MG63 (cell line): Measurements from ENCODE around the gene DMTF1. TPM values are rescaled to one million over a fixed set of nuclear protein-coding genes. Genes with fewer than 3 reads are reported as not detected.
"Not testable (repeated sequence)": the region's sequence is repeated elsewhere in the genome, so short reads cannot be mapped to it uniquely, and the experiment has no call there.

Experiments
- DNase-seq: peaks from one replicate; pipeline ENCODE4 v3.0.0-alpha.2; 2020
- H3K27me3 ChIP-seq: fragments of 250-450 bp; sonication (Bioruptor Pico); 2 replicates; pipeline ENCODE4 v1.5.1; 2020; ENCODE audit warnings: mild to moderate bottlenecking, moderate library complexity
- H3K36me3 ChIP-seq: fragments of 250-450 bp; sonication (Bioruptor Pico); 2 replicates; pipeline ENCODE4 v1.5.1; 2020; ENCODE audit warnings: mild to moderate bottlenecking, moderate library complexity
- H3K4me3 ChIP-seq: fragments of 250-450 bp; sonication (Bioruptor Pico); 2 replicates; pipeline ENCODE4 v1.5.1; 2020; ENCODE audit warnings: mild to moderate bottlenecking, moderate library complexity
- H3K9me3 ChIP-seq: fragments of 250-450 bp; sonication (Bioruptor Pico); 2 replicates; pipeline ENCODE4 v1.5.1; 2020; ENCODE audit warnings: mild to moderate bottlenecking, moderate library complexity
- total RNA-seq: library from RNA; depleted of rRNA; stranded (reverse); fragments of >200 nt; shearing (Covaris generic); gene quantifications from 2 replicates; pipeline ENCODE4 v1.2.3, GENCODE V29; 2014; ENCODE audit warnings: low replicate concordance

DMTF1 gene
- total RNA-seq, 1 experiment from 2014 or later = 11.2 TPM

GRCh38 chr7:87171282-87171934, 19.2 kb downstream of the DMTF1 start:
- H3K9me3 ChIP-seq = no peaks in the 10 kb centered on the region
- H3K36me3 ChIP-seq = peaks cover 69% of the 10 kb centered on the region
- H3K27me3 ChIP-seq = no peaks in the 10 kb centered on the region
- no peak overlapping the region for H3K4me3 ChIP-seq
- no peak for DNase-seq

DNA sequence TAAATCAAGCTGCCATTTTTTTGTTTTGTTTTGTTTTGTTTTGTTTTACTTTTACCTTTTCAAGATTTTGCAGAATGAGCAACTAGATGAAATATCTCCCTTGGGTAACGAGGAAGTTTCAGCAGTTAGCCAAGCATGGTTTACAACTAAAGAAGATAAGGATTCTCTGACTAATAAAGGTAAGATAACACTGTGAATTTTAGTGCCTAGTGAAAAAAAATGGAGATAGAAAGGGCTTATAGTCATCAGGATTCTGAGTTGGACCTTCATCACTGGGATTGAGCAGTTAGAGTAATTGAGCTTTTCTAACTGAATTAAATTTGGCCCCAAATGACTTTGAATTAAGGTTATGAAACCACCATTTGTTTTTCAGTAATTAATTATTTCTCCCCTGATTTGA, 21.2 kb downstream of the DMTF1 start:
- Histone ChIP-seq H3K4me3 (no peak overlapping the region), H3K27me3 (no peaks in the 10 kb centered on the region), H3K9me3 (no peaks in the 10 kb centered on the region), H3K36me3 (peaks cover 67% of the 10 kb centered on the region)
- DNase-seq = no peak

GRCh38 chr7:87178320-87178719, 26.1 kb downstream of the DMTF1 start:
- no peak for DNase-seq
- Histone ChIP-seq H3K36me3 (peaks cover 68% of the 10 kb centered on the region), H3K4me3 (no peak overlapping the region), H3K9me3 (no peaks in the 10 kb centered on the region), H3K27me3 (no peaks in the 10 kb centered on the region)

DNA sequence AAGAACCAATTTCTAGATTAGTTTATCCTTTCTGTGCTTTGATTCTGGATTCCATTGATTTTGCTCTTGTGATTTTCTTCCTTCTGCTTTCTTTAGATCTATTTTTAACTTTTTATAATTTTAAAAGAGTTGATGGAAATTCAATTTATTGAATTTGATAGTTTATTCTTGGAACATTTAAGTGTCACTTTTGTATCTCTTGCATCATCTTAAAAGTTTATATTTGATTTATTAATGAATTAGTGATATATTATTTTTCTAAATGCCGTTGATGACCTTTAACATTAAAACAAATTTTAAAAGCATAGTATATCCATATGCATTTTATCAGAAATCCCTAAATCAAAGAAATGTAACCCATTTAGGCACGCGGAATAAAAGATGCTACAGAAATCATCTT, 26.9 kb downstream of the DMTF1 start:
- no peaks in the 10 kb centered on the region for H3K9me3 ChIP-seq
- DNase-seq = no peak
- no peak overlapping the region for H3K4me3 ChIP-seq
- peaks cover 67% of the 10 kb centered on the region for H3K36me3 ChIP-seq
- H3K27me3 ChIP-seq = no peaks in the 10 kb centered on the region

GRCh38 chr7:87187120-87187519, 34.9 kb downstream of the DMTF1 start:
- peaks cover 52% of the 10 kb centered on the region for H3K36me3 ChIP-seq
- no peak for DNase-seq
- H3K4me3 ChIP-seq = no peak overlapping the region
- H3K9me3 ChIP-seq = no peaks in the 10 kb centered on the region
- no peaks in the 10 kb centered on the region for H3K27me3 ChIP-seq

GRCh38 chr7:87188930-87189329, 36.7 kb downstream of the DMTF1 start:
- Histone ChIP-seq H3K4me3 (no peak overlapping the region), H3K36me3 (peaks cover 50% of the 10 kb centered on the region), H3K9me3 (no peaks in the 10 kb centered on the region), H3K27me3 (no peaks in the 10 kb centered on the region)
- DNase-seq = no peak

DNA sequence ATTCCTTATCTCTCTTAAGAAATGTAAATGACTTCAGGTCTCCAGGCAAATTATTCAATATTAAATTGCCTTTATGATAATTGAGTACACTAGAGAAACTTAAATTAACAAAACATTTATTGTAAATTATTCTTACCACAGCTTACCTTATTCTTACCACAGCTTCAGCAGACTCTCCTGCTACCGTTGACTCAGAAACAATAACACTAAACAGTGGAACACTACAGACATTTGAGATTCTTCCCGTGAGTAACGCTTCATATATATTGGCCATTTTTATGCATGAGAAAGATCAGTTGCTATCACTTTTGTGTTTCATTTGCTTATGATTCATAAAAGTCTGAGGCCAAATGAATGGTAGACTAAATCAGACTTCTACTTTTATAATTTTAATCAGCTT, 38.5 kb downstream of the DMTF1 start:
- H3K36me3 ChIP-seq = peaks cover 62% of the 10 kb centered on the region
- DNase-seq = no peak

GRCh38 chr7:87192784-87193487, 40.7 kb downstream of the DMTF1 start:
- H3K9me3 ChIP-seq = no peaks in the 10 kb centered on the region
- no peak overlapping the region for H3K4me3 ChIP-seq
- DNase-seq = no peak
- no peaks in the 10 kb centered on the region for H3K27me3 ChIP-seq
- H3K36me3 ChIP-seq = peaks cover 61% of the 10 kb centered on the region

More for the DNA sequence above, 38.5 kb downstream of the DMTF1 start:
- Histone ChIP-seq H3K4me3 (no peak overlapping the region), H3K9me3 (no peaks in the 10 kb centered on the region), H3K27me3 (no peaks in the 10 kb centered on the region)

- peaks cover 66% of the 10 kb centered on the region for H3K36me3 ChIP-seq
- DNase-seq = no peak
Measured at GRCh38 chr7:87193912-87194311, 41.7 kb downstream of the DMTF1 start.

GRCh38 chr7:87199241-87199640, 47.0 kb downstream of the DMTF1 start:
- H3K4me3 ChIP-seq = no peak overlapping the region
- DNase-seq = no peak
- peaks cover 48% of the 10 kb centered on the region for H3K36me3 ChIP-seq
- no peaks in the 10 kb centered on the region for H3K9me3 ChIP-seq
- H3K27me3 ChIP-seq = no peaks in the 10 kb centered on the region

More at GRCh38 chr7:87193912-87194311, 41.7 kb downstream of the DMTF1 start:
- H3K4me3 ChIP-seq = no peak overlapping the region
- H3K27me3 ChIP-seq = no peaks in the 10 kb centered on the region
- no peaks in the 10 kb centered on the region for H3K9me3 ChIP-seq

DNA sequence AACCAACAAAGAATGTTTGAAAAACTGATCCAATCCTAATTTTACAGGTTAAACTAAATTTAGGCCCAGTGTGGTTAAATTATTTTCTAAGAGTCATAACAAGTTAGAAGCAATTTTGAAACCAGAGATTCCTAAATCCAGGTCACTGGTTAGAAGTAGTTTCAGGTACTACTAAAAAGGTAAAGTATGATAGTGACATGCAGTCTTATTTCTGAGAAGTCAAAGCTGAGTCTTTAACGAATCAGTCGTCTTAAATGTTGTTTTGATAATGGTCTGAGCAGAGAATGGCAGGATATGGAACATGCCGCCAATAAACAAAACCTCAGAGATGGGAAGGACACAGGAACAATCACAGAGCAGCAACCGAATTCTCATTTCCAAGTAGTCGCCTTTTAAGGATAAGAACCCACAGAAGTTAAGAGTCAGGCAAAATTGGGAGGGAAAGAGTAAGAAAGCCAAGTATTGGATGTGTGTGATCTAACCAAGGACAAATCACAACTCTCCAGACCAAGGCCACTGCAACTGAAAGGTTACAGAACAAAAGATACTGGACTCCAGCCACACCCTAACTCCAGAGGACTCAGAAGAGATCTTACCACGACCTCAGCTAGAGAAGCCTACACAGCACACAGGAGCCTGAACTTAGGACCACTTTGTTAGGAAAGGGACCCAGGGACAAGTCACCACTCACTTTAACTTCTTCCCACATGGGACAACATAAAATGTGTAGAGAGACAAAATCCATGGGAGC, 47.6 kb downstream of the DMTF1 start:
- no peaks in the 10 kb centered on the region for H3K9me3 ChIP-seq
- H3K4me3 ChIP-seq = no peak overlapping the region
- H3K27me3 ChIP-seq = no peaks in the 10 kb centered on the region
- no peak for DNase-seq
- H3K36me3 ChIP-seq = peaks cover 42% of the 10 kb centered on the region

- no peak for DNase-seq
- H3K27me3 ChIP-seq = no peaks in the 10 kb centered on the region
- H3K9me3 ChIP-seq = no peaks in the 10 kb centered on the region; the same call in 1 of the 2 replicates
- peaks cover 28% of the 10 kb centered on the region for H3K36me3 ChIP-seq
- no peak overlapping the region for H3K4me3 ChIP-seq
Measured at GRCh38 chr7:87202208-87202607, 50.0 kb downstream of the DMTF1 start.

DNA sequence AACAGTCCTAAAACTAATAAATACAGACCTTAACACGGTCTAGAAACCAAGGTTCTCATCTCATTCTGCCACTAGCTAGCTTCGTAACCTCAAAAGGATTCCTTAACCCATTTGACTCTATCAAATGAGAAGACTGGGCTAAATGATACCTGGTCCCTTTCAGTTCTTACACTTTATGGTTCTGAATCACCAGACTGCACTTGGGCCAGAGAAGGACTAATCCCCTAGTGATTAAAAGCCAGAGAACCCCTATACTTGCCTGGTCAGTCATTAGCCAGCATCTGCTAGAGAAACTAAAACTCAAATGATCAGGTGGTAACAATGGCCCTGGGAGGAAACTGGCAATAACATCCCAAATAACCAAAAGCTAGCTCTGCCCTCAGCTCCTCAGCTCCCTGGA, 50.5 kb downstream of the DMTF1 start:
- Histone ChIP-seq H3K4me3 (no peak overlapping the region), H3K36me3 (peaks cover 26% of the 10 kb centered on the region), H3K27me3 (no peaks in the 10 kb centered on the region), H3K9me3 (no peaks in the 10 kb centered on the region; the same call in 1 of the 2 replicates)
- no peak for DNase-seq

DNA sequence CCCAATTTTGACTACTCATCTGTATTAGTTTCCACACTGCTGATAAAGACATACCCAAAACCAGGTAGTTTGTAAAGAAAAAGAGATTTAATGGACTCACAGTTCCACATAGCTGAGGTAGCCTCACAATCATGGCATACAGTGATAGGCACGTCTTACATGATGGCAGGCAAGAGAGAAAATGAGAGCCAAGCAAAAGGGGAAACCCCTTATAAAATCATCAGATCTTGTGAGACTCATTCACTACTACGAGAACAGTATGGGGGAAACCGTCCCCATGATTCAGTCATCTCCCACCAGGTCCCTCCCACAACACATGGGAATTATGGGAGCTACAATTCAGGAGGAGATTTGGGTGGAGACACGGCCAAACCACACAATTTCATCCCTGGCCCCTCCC, 51.7 kb downstream of the DMTF1 start:
- H3K4me3 ChIP-seq, H3K9me3 ChIP-seq, DNase-seq, H3K27me3 ChIP-seq: not testable (repeated sequence)
- peaks cover 14% of the 10 kb centered on the region for H3K36me3 ChIP-seq

- peaks cover 10% of the 10 kb centered on the region for H3K36me3 ChIP-seq
- no peaks in the 10 kb centered on the region for H3K27me3 ChIP-seq
- H3K4me3 ChIP-seq = no peak overlapping the region
- no peaks in the 10 kb centered on the region; the same call in 1 of the 2 replicates for H3K9me3 ChIP-seq
- DNase-seq = peak; percentile 3
Measured at GRCh38 chr7:87204933-87205332, 52.7 kb downstream of the DMTF1 start.

- H3K27me3 ChIP-seq, H3K9me3 ChIP-seq, DNase-seq, H3K36me3 ChIP-seq, H3K4me3 ChIP-seq: not testable (repeated sequence)
Measured at GRCh38 chr7:87205701-87206100, 53.4 kb downstream of the DMTF1 start.

GRCh38 chr7:87206361-87206760, 54.1 kb downstream of the DMTF1 start:
- Histone ChIP-seq H3K27me3 (no peaks in the 10 kb centered on the region), H3K9me3 (no peaks in the 10 kb centered on the region; the same call in 1 of the 2 replicates), H3K4me3 (no peak overlapping the region), H3K36me3 (peaks cover 4% of the 10 kb centered on the region)
- no peak for DNase-seq
